ENCODE measurements around the gene HSPB2.
A peak's percentile ranks its signal among the peaks of the same experiment; 100 is the strongest.

HSPB2 gene

DNA sequence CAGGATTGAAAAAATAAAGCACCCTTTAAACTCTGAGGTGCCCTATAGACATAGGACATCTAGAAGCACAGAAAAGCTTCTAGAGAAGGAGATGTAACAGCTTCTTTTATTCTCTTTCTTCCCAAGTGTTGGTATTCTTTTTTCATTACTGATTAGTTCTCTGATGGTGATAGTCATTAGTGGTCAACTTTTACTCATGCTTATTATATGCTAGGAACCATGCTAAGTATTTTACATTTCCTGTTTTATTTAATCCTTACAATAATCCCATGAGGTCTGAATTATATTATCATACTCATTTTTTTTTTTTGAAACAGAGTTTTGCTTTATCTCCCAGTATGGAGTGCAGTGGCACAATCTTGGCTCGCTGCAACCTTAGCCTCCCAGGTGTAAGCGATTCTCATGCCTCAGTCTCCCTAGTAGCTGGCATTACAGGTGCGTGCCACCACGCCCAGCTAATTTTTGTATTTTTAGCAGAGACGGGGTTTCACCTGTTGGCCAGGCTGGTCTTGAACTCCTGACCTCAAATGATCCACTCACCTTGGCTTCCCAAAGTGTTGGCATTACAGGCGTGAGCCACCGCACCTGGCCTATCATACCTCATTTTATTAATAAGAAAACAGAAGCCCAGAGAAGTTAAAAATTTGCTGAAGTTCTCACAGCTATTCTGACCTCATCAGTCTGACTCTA is 9.2 kb downstream of the HSPB2 start:
- no peak for TF ChIP-seq CTCF (IDR thresholded peaks at IDR 0.05; ENCODE audit: borderline replicate concordance, insufficient read depth, low read depth, low read length)
- no peak overlapping the region for H3K4me3 ChIP-seq (ENCODE audit: low read depth, low read length)

GRCh38 chr11:111922803-111923202 is 10.3 kb downstream of the HSPB2 start:
- no peak overlapping the region for H3K4me3 ChIP-seq (ENCODE audit: low read depth, low read length)
- no peak for TF ChIP-seq CTCF (IDR thresholded peaks at IDR 0.05; ENCODE audit: borderline replicate concordance, insufficient read depth, low read depth, low read length)

- H3K4me3 ChIP-seq (ENCODE audit: low read depth, low read length), result no peak overlapping the region
- TF ChIP-seq CTCF (IDR thresholded peaks at IDR 0.05; ENCODE audit: borderline replicate concordance, insufficient read depth, low read depth, low read length), result no peak
Observed at GRCh38 chr11:111923351-111923788, 10.8 kb downstream of the HSPB2 start.

DNA sequence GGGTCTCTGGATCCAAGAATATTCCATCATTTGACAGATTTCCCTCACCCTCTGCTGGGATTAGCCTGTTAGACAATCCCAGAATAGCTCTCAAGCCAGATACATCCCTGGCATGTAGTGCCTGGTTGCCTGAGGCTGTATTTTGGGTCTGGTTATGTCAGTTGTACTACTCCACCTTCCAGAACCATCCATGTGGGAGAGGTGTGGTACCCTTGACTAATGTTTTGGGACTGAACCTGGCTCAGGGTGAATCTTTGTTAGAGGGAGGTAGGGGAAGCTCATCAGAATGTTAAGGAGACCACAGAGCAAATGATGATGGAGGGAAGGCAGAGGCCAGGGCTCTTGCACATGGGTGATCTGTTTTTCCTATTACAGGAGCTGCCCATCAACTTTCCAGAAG is 11.4 kb downstream of the HSPB2 start:
- no peak overlapping the region for H3K4me3 ChIP-seq (ENCODE audit: low read depth, low read length)
- no peak for TF ChIP-seq CTCF (IDR thresholded peaks at IDR 0.05; ENCODE audit: borderline replicate concordance, insufficient read depth, low read depth, low read length)

- no peak overlapping the region for H3K4me3 ChIP-seq (ENCODE audit: low read depth, low read length)
- no peak for TF ChIP-seq CTCF (IDR thresholded peaks at IDR 0.05; ENCODE audit: borderline replicate concordance, insufficient read depth, low read depth, low read length)
Observed at GRCh38 chr11:111925953-111926352, 13.4 kb downstream of the HSPB2 start.

DNA sequence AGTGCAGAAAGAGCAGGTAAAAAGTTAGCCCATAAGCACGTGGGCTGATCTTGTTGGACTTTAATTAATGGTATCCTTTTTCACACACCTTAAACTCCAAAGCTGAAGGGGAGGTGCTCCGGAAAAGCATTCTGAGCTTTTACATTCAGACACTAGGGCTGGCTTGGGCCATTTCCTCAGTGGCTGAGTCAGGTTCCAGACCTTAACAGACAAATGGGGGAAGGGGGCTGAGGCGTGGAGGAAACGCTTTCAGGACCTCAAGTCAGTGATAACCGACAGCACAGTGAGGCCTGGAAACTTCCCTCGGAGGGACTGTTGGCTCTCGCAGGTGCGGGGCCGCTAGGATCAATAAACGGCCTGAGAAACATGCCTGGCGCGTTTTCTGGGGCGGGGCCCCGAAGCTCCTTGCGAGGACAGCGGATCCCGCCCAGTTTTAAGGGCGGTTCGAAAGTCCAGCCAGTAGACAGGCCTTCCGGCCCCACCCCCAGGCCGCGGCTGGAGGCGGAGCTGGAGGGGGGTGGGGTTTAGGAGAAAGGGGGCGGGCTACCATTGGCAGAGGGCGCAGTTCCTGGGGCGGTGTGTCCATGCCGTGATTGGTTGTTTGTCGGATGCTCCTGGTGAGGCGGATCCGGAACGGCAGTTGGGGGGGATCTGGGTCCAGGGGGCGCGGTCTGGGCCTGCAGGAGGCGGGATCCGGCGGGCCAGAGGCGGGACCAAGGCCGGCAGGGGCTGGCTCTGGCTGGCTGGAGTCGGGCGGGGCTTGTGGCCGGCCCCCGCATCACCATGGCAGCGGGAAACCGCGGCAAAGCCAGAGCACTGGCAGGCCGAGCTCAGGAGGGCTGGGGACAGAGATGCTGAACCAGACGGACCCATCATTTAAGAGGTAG is 14.2 kb downstream of the HSPB2 start:
- peak overlapping the region; percentile 52 for H3K4me3 ChIP-seq (ENCODE audit: low read depth, low read length)
- no peak for TF ChIP-seq CTCF (IDR thresholded peaks at IDR 0.05; ENCODE audit: borderline replicate concordance, insufficient read depth, low read depth, low read length)

All from GM12875 (cell line).